ENCODE results near the gene P2RX3. TPM values are rescaled to one million over a fixed set of nuclear protein-coding genes. Genes with fewer than 3 reads are reported as not detected.

The P2RX3 gene
- total RNA-seq, 4 donors from 2014 or later = not detected

- TF ChIP-seq CTCF (IDR thresholded peaks at IDR 0.05) (no peak), POLR2A (IDR thresholded peaks at IDR 0.05) (no peak)
- Histone ChIP-seq H3K36me3 (no peaks in the 10 kb centered on the region), H3K4me1 (peaks cover 15% of the 10 kb centered on the region), H3K27ac (no peak overlapping the region), H3K9me3 (no peaks in the 10 kb centered on the region), H3K4me3 (no peak overlapping the region), H3K27me3 (no peaks in the 10 kb centered on the region)
- WGBS = 47% methylated on average over 6 of the region's 7 CpGs
- DNase-seq (ENCODE audit: low spot score in 2 of 2) = no peak
These were observed 25.3 kb downstream of the P2RX3 start for GRCh38 chr11:57363131-57364080.

GRCh38 chr11:57364851-57365660 is 26.9 kb downstream of the P2RX3 start:
- Histone ChIP-seq H3K4me1 (peaks cover 3% of the 10 kb centered on the region), H3K27ac (no peak overlapping the region), H3K4me3 (no peak overlapping the region), H3K36me3 (no peaks in the 10 kb centered on the region), H3K27me3 (no peaks in the 10 kb centered on the region), H3K9me3 (no peaks in the 10 kb centered on the region)
- no peak for DNase-seq (ENCODE audit: low spot score in 2 of 2)
- 87% methylated on average over 9 of the region's 9 CpGs for WGBS
- no peak for TF ChIP-seq POLR2AphosphoS5 (IDR thresholded peaks at IDR 0.05)
- no peak for TF ChIP-seq CTCF (IDR thresholded peaks at IDR 0.05)
- TF ChIP-seq EP300 (IDR thresholded peaks at IDR 0.05) = no peak
- no peak for TF ChIP-seq POLR2A (IDR thresholded peaks at IDR 0.05)

GRCh38 chr11:57368106-57368844 is 30.1 kb downstream of the P2RX3 start:
- no peak overlapping the region for H3K4me3 ChIP-seq
- H3K4me1 ChIP-seq = peaks cover 3% of the 10 kb centered on the region
- 59% methylated on average over 11 of the region's 19 CpGs for WGBS

GRCh38 chr11:57368845-57369232 is 30.7 kb downstream of the P2RX3 start:
- WGBS = 78% methylated on average over 5 of the region's 5 CpGs
- no peak for DNase-seq (ENCODE audit: low spot score in 2 of 2)
- no peak overlapping the region for H3K27ac ChIP-seq
- no peaks in the 10 kb centered on the region for H3K36me3 ChIP-seq
- no peak for TF ChIP-seq EP300 (IDR thresholded peaks at IDR 0.05)
- TF ChIP-seq CTCF (IDR thresholded peaks at IDR 0.05) = no peak
- no peak for TF ChIP-seq POLR2A (IDR thresholded peaks at IDR 0.05)
- TF ChIP-seq POLR2AphosphoS5 (IDR thresholded peaks at IDR 0.05) = no peak
- H3K27me3 ChIP-seq = no peaks in the 10 kb centered on the region
- H3K9me3 ChIP-seq = no peaks in the 10 kb centered on the region
- H3K4me1 ChIP-seq = no peaks in the 10 kb centered on the region
- H3K4me3 ChIP-seq = no peak overlapping the region

More at GRCh38 chr11:57368106-57368844, 30.1 kb downstream of the P2RX3 start:
- no peak for TF ChIP-seq EP300 (IDR thresholded peaks at IDR 0.05)
- TF ChIP-seq CTCF (IDR thresholded peaks at IDR 0.05) = no peak
- TF ChIP-seq POLR2A (IDR thresholded peaks at IDR 0.05) = no peak
- no peak for TF ChIP-seq POLR2AphosphoS5 (IDR thresholded peaks at IDR 0.05)
- Histone ChIP-seq H3K27me3 (no peaks in the 10 kb centered on the region), H3K27ac (no peak overlapping the region), H3K9me3 (no peaks in the 10 kb centered on the region), H3K36me3 (no peaks in the 10 kb centered on the region)
- DNase-seq (ENCODE audit: low spot score in 2 of 2) = no peak
